Tibial artery (tissue), 4 donors: ENCODE measurements around the gene HFM1.

Experiments used
- DNase-seq, 2 donors: peaks; one replicate each; pipeline ENCODE4 v3.0.0-alpha.2; 2019
- H3K27ac ChIP-seq, 2 donors: fragments of 200-600 bp; sonication (generic) in 1 of 2; 1 replicate in 1 of 2; 2 replicates in 1 of 2; pipeline ENCODE4 v1.5.1; 2018 to 2019; ENCODE audit warnings: mild to moderate bottlenecking in 1 of 2
- H3K27me3 ChIP-seq, 2 donors: fragments of 200-600 bp; sonication (generic) in 1 of 2; one replicate each; pipeline versions ENCODE4 v1.5.1 to v1.6.0; 2016 to 2019
- H3K36me3 ChIP-seq, 3 donors: fragments of 200-600 bp; sonication (generic) in 2 of 3; one replicate each; pipeline ENCODE4 v1.5.1; 2016 to 2019; ENCODE audit warnings: mild to moderate bottlenecking in 2 of 3
- H3K4me1 ChIP-seq, 4 donors: fragments of 200-600 bp; sonication (generic) in 2 of 4; 1 replicate in 3 of 4; 2 replicates in 1 of 4; pipeline ENCODE4 v1.5.1; 2016 to 2019
- H3K4me3 ChIP-seq, 2 donors: fragments of 200-600 bp; sonication (generic) in 1 of 2; 1 replicate in 1 of 2; 2 replicates in 1 of 2; pipeline ENCODE4 v1.5.1; 2018 to 2019; ENCODE audit warnings: mild to moderate bottlenecking in 2 of 2
- H3K9me3 ChIP-seq, 3 donors: fragments of 200-600 bp; sonication (generic) in 1 of 3; one replicate each; pipeline ENCODE4 v1.5.1; 2016 to 2019
- CTCF ChIP-seq, 2 experiments: fragments of 200-600 bp in 1 of 2; fragments of 450-650 bp in 1 of 2; IDR thresholded peaks; one replicate each; pipeline ENCODE4 v1.5.1; 2017 to 2019; ENCODE audit warnings: antibody characterized with exemption in 2 of 2, mild to moderate bottlenecking in 1 of 2, moderate library complexity in 1 of 2
- intact Hi-C: fragments of 100-400 bp; cut with DNase I; formaldehyde crosslinking; loops from one replicate; pipeline ENCODE4 v1.15.0; 2023; ENCODE audit warnings: low total_unique reads

The HFM1 gene

GRCh38 chr1:91261655-91262054, 143.0 kb downstream of the HFM1 start:
- no peak overlapping the region for H3K4me3 ChIP-seq
- intact Hi-C loops = no loop called here
- no peak for TF ChIP-seq CTCF (IDR thresholded peaks at IDR 0.05)

GRCh38 chr1:91245435-91245834, 159.2 kb downstream of the HFM1 start:
- Histone ChIP-seq H3K4me1 (no peaks in the 10 kb centered on the region), H3K27ac (no peak overlapping the region), H3K9me3 (no peaks in the 10 kb centered on the region), H3K27me3 (no peaks in the 10 kb centered on the region), H3K4me3 (no peak overlapping the region), H3K36me3 (no peaks in the 10 kb centered on the region)
- intact Hi-C loops = no loop called here
- no peak for TF ChIP-seq CTCF (IDR thresholded peaks at IDR 0.05)
- DNase-seq = no peak

More at GRCh38 chr1:91261655-91262054, 143.0 kb downstream of the HFM1 start:
- H3K9me3 ChIP-seq = no peaks in the 10 kb centered on the region
- H3K36me3 ChIP-seq = no peaks in the 10 kb centered on the region
- H3K27ac ChIP-seq = no peak overlapping the region
- H3K27me3 ChIP-seq = no peaks in the 10 kb centered on the region
- no peaks in the 10 kb centered on the region for H3K4me1 ChIP-seq
- DNase-seq = no peak

GRCh38 chr1:91244737-91245136, 159.9 kb downstream of the HFM1 start:
- TF ChIP-seq CTCF (IDR thresholded peaks at IDR 0.05) = no peak
- no peak for DNase-seq
- intact Hi-C loops = no loop called here
- Histone ChIP-seq H3K4me1 (no peaks in the 10 kb centered on the region), H3K9me3 (no peaks in the 10 kb centered on the region), H3K27ac (no peak overlapping the region), H3K4me3 (no peak overlapping the region), H3K36me3 (no peaks in the 10 kb centered on the region), H3K27me3 (no peaks in the 10 kb centered on the region)

GRCh38 chr1:91243171-91243570, 161.5 kb downstream of the HFM1 start:
- H3K4me3 ChIP-seq = no peak overlapping the region
- intact Hi-C loops = no loop called here
- no peaks in the 10 kb centered on the region for H3K36me3 ChIP-seq
- TF ChIP-seq CTCF (IDR thresholded peaks at IDR 0.05) = no peak
- H3K4me1 ChIP-seq = no peaks in the 10 kb centered on the region
- H3K9me3 ChIP-seq = no peaks in the 10 kb centered on the region
- DNase-seq = no peak
- no peak overlapping the region for H3K27ac ChIP-seq
- no peaks in the 10 kb centered on the region for H3K27me3 ChIP-seq

- no peak for TF ChIP-seq CTCF (IDR thresholded peaks at IDR 0.05)
- no peak for DNase-seq
- Histone ChIP-seq H3K9me3 (no peaks in the 10 kb centered on the region), H3K27me3 (no peaks in the 10 kb centered on the region), H3K36me3 (no peaks in the 10 kb centered on the region), H3K27ac (no peak overlapping the region), H3K4me3 (no peak overlapping the region), H3K4me1 (no peaks in the 10 kb centered on the region)
- intact Hi-C loops = no loop called here
Observed at GRCh38 chr1:91234181-91234580, 170.5 kb downstream of the HFM1 start.

DNA sequence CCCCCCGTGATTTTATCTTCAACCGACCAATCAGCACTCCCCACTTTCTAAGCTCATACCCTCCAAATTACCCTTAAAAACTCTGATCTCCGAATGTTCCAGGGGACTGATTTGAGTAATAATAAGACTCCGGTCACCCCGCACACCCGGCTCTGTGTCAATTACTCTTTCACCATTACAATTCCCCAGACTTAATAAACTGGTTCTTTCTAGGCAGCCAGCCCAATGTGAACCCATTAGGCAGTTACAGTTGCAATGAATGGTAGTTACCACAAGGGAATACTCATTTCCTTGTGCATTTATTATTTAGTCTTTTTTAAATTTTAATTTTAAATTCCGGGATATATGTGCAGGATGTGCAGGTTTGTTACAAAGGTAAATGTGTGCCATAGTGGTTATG, 177.9 kb downstream of the HFM1 start:
- no peaks in the 10 kb centered on the region for H3K4me1 ChIP-seq
- DNase-seq = no peak
- no peaks in the 10 kb centered on the region for H3K27me3 ChIP-seq
- TF ChIP-seq CTCF (IDR thresholded peaks at IDR 0.05) = no peak
- no peaks in the 10 kb centered on the region for H3K9me3 ChIP-seq
- intact Hi-C loops = no loop called here
- H3K36me3 ChIP-seq = no peaks in the 10 kb centered on the region
- no peak overlapping the region for H3K27ac ChIP-seq
- no peak overlapping the region for H3K4me3 ChIP-seq
